NOMO-1 treated with DMSO at 0.1 percent for 48 hours (cell line): ENCODE data around the gene MACROD2.

ENCODE experiments used
- DNase-seq: peaks from one replicate; lab custom pipeline; 2025; ENCODE audit not compliant: unreplicated experiment; lab: John Stamatoyannopoulos, UW

The MACROD2 gene

DNA sequence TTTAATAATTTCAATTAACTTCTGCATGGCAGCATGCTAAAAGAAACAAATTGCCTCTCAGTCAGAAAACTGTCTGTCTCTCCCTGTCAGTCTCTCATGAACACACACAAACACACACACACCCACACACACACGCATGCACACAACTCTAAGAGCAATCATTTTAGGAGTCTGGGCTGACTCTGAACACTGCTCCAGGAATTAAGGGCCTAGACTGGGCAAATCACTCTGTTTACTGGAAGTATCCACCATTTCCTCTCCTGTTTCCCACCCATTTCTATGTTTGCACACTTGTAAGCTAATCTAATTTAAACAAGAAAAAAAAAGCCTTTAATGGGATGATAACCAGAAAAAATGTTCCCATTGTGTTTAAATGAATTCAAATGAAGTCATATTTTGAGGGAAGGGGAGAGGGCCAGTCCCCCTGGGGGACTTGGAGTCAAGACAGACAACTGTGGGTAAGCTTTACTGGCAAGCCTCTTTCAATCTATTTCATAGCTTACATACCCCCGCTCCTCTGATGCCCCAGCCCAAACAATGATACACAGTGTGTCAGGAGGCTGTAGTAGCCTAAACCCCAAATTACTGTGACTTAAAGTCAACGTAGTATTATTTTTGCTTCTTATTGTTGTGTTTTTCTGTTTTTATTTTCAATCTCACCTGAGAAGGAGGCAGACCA lies 789.9 kb downstream of the MACROD2 start:
- no peak for DNase-seq

DNA sequence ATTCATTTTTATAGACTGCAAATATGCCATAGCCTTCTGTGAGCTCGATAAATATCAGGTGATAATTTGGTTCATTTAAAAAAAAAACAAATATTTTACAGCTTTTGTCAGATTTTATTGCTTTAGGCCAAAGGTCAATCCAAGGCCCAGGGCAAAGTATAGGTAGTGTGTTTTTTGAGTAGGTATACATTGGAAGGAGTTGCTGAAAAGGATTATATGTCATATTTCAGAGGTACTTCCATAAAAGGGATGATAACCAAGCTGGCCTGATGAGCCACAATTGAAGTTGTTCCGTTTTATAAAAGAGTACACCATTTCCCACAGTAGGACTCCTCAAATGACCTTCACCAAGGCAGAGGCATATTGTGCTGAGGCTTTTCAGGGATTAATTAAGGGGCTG lies 794.9 kb downstream of the MACROD2 start:
- no peak for DNase-seq

- no peak for DNase-seq
These were observed 795.7 kb downstream of the MACROD2 start for GRCh38 chr20:14790771-14791620.

DNA sequence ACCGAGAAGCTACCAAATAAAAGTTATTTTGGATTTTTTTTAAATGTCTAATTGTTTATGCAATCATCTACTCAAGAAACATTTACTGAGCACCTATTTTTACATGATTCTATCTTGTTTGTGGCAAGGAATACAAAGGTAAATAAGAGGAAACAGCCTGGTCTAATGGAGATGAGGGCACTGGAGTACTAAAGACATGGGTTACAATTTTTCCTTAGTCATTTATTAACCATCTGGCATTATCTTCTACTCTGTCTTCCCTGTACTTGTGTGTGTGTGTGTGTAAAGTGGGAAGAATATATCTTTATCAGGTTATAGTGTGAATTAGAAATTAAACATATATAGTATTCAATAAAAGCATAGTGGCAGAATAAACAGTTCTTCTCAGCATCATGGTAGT lies 797.6 kb downstream of the MACROD2 start:
- no peak for DNase-seq

- DNase-seq = no peak
These were observed 804.4 kb downstream of the MACROD2 start for GRCh38 chr20:14799545-14800216.

DNA sequence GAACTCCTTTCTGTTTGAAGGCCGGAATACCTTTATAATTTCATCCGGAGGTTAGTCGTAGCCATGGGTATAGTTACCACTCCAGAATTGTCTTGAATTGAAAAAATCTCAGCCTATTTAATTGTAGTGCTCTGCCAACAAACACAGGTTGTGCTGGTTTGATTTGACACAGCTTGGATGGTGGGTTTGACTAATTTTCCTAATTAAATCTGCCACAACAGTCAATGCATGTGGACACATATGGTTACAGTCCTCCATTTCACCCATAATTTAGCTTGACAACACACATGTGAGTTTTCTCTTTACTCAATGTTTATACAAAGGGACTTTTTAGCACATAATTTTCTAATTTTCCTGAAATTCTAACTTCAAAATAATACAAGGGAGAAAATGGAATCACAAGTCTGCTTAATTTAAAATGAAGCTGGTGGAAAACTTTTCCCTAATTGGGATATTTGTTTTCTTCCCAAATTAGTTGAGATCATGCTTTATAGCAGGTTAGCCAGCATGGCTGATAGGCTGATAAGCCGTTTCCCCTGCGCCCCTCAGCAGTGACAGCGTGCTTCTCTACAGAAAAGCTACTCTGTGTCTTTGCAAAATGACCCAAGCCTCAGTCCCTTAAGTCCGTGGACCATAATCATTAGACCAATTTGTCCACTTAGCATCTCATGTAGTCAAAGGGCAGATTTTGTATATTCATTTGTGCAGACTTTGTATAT lies 805.5 kb downstream of the MACROD2 start:
- no peak for DNase-seq

DNA sequence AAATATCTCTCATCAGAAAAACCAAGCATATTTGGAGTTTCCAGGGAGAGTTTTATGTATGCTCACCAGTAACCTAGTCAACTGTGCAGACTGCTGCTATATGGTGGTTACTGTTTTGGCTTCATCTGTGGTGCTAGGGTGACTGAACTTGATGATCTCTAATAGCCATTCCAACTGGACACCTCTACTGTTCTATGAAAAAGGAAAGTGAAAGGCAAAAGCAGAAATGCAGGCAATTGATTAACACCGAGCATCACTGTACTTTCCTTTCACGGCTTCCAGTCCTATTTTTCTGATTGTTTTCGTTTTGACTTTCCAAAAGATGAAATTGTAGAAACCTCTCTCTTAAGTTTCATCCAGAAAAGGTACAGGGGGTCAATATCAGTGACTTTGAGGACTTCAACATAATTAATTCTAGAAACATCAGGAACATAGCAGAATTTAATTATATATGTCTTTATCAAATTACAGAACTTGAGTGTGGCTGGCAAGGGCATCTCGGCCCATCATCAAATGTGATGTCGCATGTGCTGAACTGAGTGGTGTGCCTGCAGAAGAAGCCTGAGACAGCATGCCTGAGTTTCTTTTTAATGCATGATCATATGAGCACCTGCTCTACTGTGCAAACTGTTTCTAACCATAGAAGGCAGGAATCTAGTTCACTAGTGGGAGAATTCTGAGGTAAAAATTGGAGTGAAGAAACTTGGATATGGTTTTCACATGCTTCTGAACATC lies 806.4 kb downstream of the MACROD2 start:
- no peak for DNase-seq

DNA sequence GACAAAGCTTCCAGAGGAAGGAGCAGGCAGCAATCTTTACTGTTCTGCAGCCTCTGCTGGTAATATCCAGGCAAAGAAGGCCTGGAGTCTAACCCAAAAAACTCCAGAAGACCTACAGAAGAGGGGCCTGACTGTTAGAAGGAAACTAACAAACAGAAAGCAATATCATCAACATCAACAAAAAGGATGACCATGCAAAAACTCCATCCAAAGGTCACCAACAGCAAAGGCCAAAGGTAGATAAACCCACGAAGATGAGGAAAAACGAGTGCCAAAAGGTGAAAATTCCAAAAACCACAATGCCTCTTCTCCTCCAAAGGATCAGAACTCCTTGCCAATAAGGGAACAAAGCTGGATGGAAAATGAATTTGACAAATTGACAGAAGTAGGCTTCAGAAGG lies 811.9 kb downstream of the MACROD2 start:
- no peak for DNase-seq

DNA sequence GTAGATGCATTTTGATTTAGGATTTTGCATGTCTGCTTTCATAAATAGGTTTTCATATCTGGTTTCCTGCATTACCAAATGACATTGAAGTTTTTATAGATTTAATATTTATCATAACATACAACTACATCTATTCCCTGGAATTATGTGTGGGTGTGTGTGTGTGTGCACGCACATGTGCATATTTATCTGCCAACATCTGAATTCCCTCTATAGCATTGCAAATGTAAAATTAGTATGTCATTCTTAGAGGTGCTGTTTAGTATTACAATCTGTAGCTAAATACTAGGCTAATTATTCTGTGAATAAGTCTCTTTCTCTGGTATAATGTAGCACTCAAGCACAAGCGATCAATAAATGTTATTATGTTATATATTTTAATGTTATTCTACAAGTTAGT lies 820.0 kb downstream of the MACROD2 start:
- no peak for DNase-seq

- no peak for DNase-seq
These were observed 821.2 kb downstream of the MACROD2 start for GRCh38 chr20:14816471-14816870.

DNA sequence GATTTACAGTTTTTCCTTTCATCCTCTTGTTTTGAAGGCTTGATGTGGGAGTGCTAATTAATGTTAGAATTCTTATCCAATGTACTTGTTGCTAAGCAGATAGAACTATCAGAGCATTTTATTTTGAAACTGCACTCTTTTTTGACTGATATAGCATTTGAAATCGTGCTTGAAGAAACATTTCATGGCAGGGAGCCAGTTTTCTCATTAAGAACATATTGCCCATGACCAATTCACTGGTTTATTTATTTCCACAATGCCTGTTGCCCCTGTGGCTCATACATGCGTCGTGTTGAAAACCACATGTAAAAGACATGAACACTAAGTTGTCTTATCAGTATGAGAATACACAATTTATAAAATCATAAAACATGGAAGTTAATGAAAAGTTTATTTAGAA lies 821.8 kb downstream of the MACROD2 start:
- DNase-seq = no peak

GRCh38 chr20:14820771-14821170 lies 825.5 kb downstream of the MACROD2 start:
- no peak for DNase-seq

- DNase-seq = no peak
These were observed 825.9 kb downstream of the MACROD2 start for GRCh38 chr20:14821251-14821650.

DNA sequence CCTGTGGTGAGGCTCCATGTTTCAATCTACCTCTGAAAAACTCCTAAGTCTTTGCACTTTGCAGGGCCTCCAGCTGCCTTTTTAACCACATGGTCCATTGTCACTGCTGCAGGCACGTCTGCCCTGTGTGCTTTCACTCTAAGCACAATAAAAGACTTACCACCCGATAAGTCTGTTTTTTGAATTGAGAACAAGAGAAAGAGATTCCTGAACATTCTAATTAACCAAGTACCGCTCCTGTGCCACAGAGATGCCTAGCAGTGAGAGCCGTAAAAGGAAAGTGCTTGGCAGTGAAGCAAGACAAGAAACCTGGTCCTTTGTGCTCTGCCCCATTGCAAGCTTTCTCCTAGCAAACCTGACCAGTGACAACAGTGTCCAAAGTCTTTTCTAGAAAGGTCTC lies 829.7 kb downstream of the MACROD2 start:
- DNase-seq = no peak

- no peak for DNase-seq
These were observed 831.4 kb downstream of the MACROD2 start for GRCh38 chr20:14826543-14827313.

GRCh38 chr20:14828459-14828858 lies 833.1 kb downstream of the MACROD2 start:
- DNase-seq = no peak

DNA sequence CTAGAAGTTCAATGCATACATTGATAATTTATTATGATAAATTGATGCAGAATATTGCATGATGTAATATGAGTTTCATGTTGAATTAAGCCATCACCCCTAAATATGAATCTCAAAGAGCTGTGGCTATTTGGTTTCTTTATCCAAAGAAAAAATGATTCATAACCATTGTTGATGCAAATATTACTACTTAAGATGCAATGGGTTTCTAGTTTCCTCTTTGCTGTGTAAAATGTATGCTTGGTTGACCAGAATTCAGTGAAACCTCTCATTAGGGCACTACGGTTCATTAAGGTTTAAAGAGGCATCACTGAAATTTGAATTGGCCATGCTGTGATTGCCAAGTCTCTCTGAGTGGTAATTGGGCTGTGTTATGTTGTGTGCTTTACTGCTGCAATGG lies 834.6 kb downstream of the MACROD2 start:
- no peak for DNase-seq

GRCh38 chr20:14830466-14830865 lies 835.1 kb downstream of the MACROD2 start:
- no peak for DNase-seq

- no peak for DNase-seq
These were observed 835.6 kb downstream of the MACROD2 start for GRCh38 chr20:14830899-14831298.

- no peak for DNase-seq
These were observed 837.3 kb downstream of the MACROD2 start for GRCh38 chr20:14832630-14833029.
